WTC11 (cell line): ENCODE data around the gene AGO3.
"Not testable (repeated sequence)": the region's sequence is repeated elsewhere in the genome, so short reads cannot be mapped to it uniquely, and the experiment has no call there.

Source experiments
- AFF4 ChIP-seq: sonication (generic); formaldehyde crosslinking; IDR thresholded peaks from 2 replicates; pipeline ENCODE4 v1.8.1; 2023; ENCODE audit warnings: mild to moderate bottlenecking, missing genetic modification reagents, borderline replicate concordance
- CREB1 ChIP-seq: sonication (generic); formaldehyde crosslinking; IDR thresholded peaks from 2 replicates; pipeline ENCODE4 v1.8.0; 2023; ENCODE audit warnings: mild to moderate bottlenecking, missing genetic modification reagents
- CTCF ChIP-seq: fragments of 200-600 bp; IDR thresholded peaks from 2 replicates; pipeline ENCODE4 v1.8.0; 2022; ENCODE audit warnings: antibody characterized with exemption
- ELF4 ChIP-seq: sonication (generic); formaldehyde crosslinking; IDR thresholded peaks from 2 replicates; pipeline ENCODE4 v1.8.1; 2022; ENCODE audit warnings: low read depth, mild to moderate bottlenecking, moderate library complexity, missing genetic modification reagents
- FOXK1 ChIP-seq: sonication (generic); formaldehyde crosslinking; IDR thresholded peaks from 2 replicates; pipeline ENCODE4 v1.8.0; 2022; ENCODE audit warnings: mild to moderate bottlenecking, moderate library complexity, missing genetic modification reagents
- JUN ChIP-seq: sonication (generic); formaldehyde crosslinking; IDR thresholded peaks from 2 replicates; pipeline ENCODE4 v1.8.0; 2023; ENCODE audit warnings: mild to moderate bottlenecking, missing genetic modification reagents
- PRDM15 ChIP-seq: sonication (generic); formaldehyde crosslinking; IDR thresholded peaks from 2 replicates; pipeline ENCODE4 v1.8.0; 2022; ENCODE audit warnings: missing genetic modification reagents
- TEAD4 ChIP-seq: sonication (generic); formaldehyde crosslinking; IDR thresholded peaks from 2 replicates; pipeline ENCODE4 v1.8.0; 2022; ENCODE audit warnings: mild to moderate bottlenecking, missing genetic modification reagents
- ZNF263 ChIP-seq: sonication (generic); formaldehyde crosslinking; IDR thresholded peaks from 2 replicates; pipeline ENCODE4 v1.8.1; 2022; ENCODE audit warnings: low read depth, mild to moderate bottlenecking, moderate library complexity, missing genetic modification reagents
- ZSCAN18 ChIP-seq: fragments of 250-450 bp; sonication (Bioruptor Pico); IDR thresholded peaks from 2 replicates; pipeline ENCODE4 v2.1.2; 2022; ENCODE audit warnings: mild to moderate bottlenecking, moderate library complexity
- TF ChIP-seq, protein P1 (sequence below): sonication (generic); formaldehyde crosslinking; conservative IDR thresholded peaks from 2 replicates; pipeline ENCODE4 v1.8.1; 2023; ENCODE audit warnings: mild to moderate bottlenecking, low read depth, missing genetic modification reagents, moderate library complexity
- TF ChIP-seq, protein P2 (sequence below): sonication (generic); formaldehyde crosslinking; IDR thresholded peaks from 2 replicates; pipeline ENCODE4 v1.8.1; 2022; ENCODE audit warnings: mild to moderate bottlenecking, missing genetic modification reagents, moderate library complexity, borderline replicate concordance
- TF ChIP-seq, protein P3 (sequence below): sonication (generic); formaldehyde crosslinking; IDR thresholded peaks from 2 replicates; pipeline ENCODE4 v1.8.0; 2022; ENCODE audit warnings: mild to moderate bottlenecking, missing genetic modification reagents

GRCh38 chr1:36024024-36024423 lies 93.1 kb downstream of the AGO3 start:
- TF ChIP-seq TEAD4 (CRISPR knock-in tag); CTCF; PRDM15 (CRISPR knock-in tag); AFF4 (CRISPR knock-in tag); JUN (CRISPR knock-in tag); CREB1 (CRISPR knock-in tag); FOXK1 (CRISPR knock-in tag); ZSCAN18 (CRISPR knock-in tag); ELF4 (CRISPR knock-in tag); ZNF263 (CRISPR knock-in tag): not testable (repeated sequence)
- TF ChIP-seq, protein P1, sequence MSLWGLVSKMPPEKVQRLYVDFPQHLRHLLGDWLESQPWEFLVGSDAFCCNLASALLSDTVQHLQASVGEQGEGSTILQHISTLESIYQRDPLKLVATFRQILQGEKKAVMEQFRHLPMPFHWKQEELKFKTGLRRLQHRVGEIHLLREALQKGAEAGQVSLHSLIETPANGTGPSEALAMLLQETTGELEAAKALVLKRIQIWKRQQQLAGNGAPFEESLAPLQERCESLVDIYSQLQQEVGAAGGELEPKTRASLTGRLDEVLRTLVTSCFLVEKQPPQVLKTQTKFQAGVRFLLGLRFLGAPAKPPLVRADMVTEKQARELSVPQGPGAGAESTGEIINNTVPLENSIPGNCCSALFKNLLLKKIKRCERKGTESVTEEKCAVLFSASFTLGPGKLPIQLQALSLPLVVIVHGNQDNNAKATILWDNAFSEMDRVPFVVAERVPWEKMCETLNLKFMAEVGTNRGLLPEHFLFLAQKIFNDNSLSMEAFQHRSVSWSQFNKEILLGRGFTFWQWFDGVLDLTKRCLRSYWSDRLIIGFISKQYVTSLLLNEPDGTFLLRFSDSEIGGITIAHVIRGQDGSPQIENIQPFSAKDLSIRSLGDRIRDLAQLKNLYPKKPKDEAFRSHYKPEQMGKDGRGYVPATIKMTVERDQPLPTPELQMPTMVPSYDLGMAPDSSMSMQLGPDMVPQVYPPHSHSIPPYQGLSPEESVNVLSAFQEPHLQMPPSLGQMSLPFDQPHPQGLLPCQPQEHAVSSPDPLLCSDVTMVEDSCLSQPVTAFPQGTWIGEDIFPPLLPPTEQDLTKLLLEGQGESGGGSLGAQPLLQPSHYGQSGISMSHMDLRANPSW (CRISPR knock-in tag) = not testable (repeated sequence)
- TF ChIP-seq, protein P2, sequence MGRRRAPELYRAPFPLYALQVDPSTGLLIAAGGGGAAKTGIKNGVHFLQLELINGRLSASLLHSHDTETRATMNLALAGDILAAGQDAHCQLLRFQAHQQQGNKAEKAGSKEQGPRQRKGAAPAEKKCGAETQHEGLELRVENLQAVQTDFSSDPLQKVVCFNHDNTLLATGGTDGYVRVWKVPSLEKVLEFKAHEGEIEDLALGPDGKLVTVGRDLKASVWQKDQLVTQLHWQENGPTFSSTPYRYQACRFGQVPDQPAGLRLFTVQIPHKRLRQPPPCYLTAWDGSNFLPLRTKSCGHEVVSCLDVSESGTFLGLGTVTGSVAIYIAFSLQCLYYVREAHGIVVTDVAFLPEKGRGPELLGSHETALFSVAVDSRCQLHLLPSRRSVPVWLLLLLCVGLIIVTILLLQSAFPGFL (CRISPR knock-in tag) = not testable (repeated sequence)
- TF ChIP-seq, protein P3, sequence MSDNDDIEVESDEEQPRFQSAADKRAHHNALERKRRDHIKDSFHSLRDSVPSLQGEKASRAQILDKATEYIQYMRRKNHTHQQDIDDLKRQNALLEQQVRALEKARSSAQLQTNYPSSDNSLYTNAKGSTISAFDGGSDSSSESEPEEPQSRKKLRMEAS (CRISPR knock-in tag) = not testable (repeated sequence)
